Fibroblast of gingiva (primary cell): ENCODE data around the gene NECTIN2.
"Not testable (repeated sequence)": the region's sequence is repeated elsewhere in the genome, so short reads cannot be mapped to it uniquely, and the experiment has no call there.

Experiments
- DNase-seq: peaks from one replicate; pipeline ENCODE4 v3.0.0-alpha.2; 2011; ENCODE audit warnings: low read depth

The NECTIN2 gene

GRCh38 chr19:44908836-44909261, 62.8 kb downstream of the NECTIN2 start:
- DNase-seq: no peak

GRCh38 chr19:44909775-44910174, 63.7 kb downstream of the NECTIN2 start:
- DNase-seq: no peak

DNA sequence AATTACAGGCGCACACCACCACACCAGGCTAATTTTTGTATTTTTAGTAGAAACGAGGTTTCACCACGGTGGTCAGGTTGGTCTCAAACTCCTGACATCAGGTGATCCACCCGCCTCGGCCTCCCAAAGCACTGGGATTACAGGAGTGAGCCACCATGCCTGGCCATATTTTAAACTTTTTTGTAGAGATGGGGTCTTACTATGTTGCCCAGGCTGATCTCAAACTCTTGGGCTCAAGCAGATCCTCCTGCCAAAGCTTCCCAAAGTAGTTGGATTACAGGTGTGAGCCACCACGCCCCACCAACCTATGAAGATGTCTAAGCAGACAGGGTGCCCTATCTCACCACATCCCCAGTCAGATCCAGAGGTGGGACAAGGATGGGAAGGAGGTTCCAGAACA, 65.8 kb downstream of the NECTIN2 start:
- not testable (repeated sequence) for DNase-seq

DNA sequence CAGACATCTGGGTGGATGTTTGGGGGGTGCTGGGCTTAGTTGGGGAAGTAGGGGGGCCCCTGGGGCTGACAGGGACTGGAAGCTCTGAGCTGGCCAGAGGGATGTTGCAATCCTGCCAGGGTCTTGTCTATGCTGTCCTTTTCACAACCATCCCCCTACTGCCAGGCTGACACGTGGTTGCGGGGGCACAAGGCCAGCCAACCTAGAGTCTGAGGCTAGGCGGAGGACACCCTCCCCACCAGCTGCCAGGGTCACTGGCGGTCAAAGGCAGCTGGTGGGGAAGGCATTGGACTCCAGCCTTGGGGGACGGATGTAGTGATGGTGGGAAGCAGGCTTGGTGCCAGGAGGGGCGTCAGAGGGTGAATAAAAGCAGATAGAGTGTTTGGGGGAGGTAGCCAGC, 66.8 kb downstream of the NECTIN2 start:
- DNase-seq: peak; percentile 44

GRCh38 chr19:44913512-44914432, 67.7 kb downstream of the NECTIN2 start:
- DNase-seq: not testable (repeated sequence)

- peak; percentile 58 for DNase-seq
Measured at GRCh38 chr19:44914433-44915206, 68.5 kb downstream of the NECTIN2 start, which contains the start of gene APOC1. APOC1 (plus strand) TSS chr19:44914608; CDS start chr19:44914892, 284 bp downstream.

DNA sequence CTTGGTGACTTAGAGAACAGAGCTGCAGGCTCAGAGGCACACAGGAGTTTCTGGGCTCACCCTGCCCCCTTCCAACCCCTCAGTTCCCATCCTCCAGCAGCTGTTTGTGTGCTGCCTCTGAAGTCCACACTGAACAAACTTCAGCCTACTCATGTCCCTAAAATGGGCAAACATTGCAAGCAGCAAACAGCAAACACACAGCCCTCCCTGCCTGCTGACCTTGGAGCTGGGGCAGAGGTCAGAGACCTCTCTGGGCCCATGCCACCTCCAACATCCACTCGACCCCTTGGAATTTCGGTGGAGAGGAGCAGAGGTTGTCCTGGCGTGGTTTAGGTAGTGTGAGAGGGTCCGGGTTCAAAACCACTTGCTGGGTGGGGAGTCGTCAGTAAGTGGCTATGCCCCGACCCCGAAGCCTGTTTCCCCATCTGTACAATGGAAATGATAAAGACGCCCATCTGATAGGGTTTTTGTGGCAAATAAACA, 78.2 kb downstream of the NECTIN2 start:
- no peak for DNase-seq

- DNase-seq: peak; percentile 87
Measured at GRCh38 chr19:44925114-44925891, 79.2 kb downstream of the NECTIN2 start.

GRCh38 chr19:44926245-44927077, 80.4 kb downstream of the NECTIN2 start:
- not testable (repeated sequence) for DNase-seq

GRCh38 chr19:44927746-44928145, 81.6 kb downstream of the NECTIN2 start:
- DNase-seq: peak; percentile 69

GRCh38 chr19:44930088-44930487, 84.0 kb downstream of the NECTIN2 start:
- no peak for DNase-seq

DNA sequence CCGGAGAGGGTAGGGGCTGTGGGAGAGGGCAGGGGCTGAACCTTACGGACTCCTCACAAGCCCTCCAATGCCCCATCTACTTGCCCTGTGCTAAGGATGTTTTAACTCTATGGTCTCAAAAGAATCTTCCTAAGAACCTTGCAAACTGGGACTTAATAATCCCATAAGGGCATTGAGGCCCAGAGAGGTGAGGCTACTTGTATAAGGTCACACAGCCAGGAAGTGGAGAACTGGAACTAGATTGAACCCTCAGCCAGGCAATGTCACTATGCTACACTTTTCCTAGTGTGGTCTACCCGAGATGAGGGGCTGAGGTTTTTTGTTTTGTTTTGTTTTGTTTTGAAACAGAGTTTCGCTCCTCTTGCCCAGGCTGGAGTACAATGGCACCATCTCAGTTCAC, 85.4 kb downstream of the NECTIN2 start:
- no peak for DNase-seq
